HepG2 (cell line): Measurements from ENCODE around the gene NDUFV1. TPM values are rescaled to one million over a fixed set of nuclear protein-coding genes. Genes with fewer than 3 reads are reported as not detected.
A peak's percentile ranks its signal among the peaks of the same experiment; 100 is the strongest.

Experiments used
- HIC2 ChIP-seq: sonication (generic); formaldehyde crosslinking; IDR thresholded peaks from 2 replicates; pipeline ENCODE4 v1.9.0; 2022; ENCODE audit warnings: low read depth, missing genetic modification reagents
- HMG20A ChIP-seq: IDR thresholded peaks from 2 replicates; pipeline ENCODE4 v1.6.1; 2016; ENCODE audit warnings: borderline replicate concordance
- HMGXB4 ChIP-seq, 2 experiments: sonication (generic) in 1 of 2; formaldehyde crosslinking in 1 of 2; IDR thresholded peaks; 2 replicates each; pipeline versions ENCODE4 v1.4.0 to v1.6.1; 2018 to 2020; ENCODE audit warnings: missing genetic modification reagents in 2 of 2, borderline replicate concordance in 1 of 2, low read depth in 1 of 2, mild to moderate bottlenecking in 1 of 2, missing biosample characterization in 1 of 2
- HNF4A ChIP-seq: sonication (generic); formaldehyde crosslinking; IDR thresholded peaks from 2 replicates; pipeline ENCODE4 v1.4.0; 2020; ENCODE audit warnings: missing genetic modification reagents
- ISL2 ChIP-seq: sonication (generic); formaldehyde crosslinking; IDR thresholded peaks from 2 replicates; pipeline ENCODE4 v1.5.0; 2020; ENCODE audit warnings: missing genetic modification reagents
- JUND ChIP-seq: sonication (generic); formaldehyde crosslinking; IDR thresholded peaks from 2 replicates; pipeline ENCODE4 v1.8.0; 2022; ENCODE audit warnings: mild to moderate bottlenecking, missing genetic modification reagents
- KDM3A ChIP-seq: IDR thresholded peaks from 2 replicates; pipeline ENCODE4 v1.6.1; 2018; ENCODE audit warnings: low read depth, missing compliant biosample characterization
- KDM5B ChIP-seq: sonication (generic); formaldehyde crosslinking; IDR thresholded peaks from 2 replicates; pipeline ENCODE4 v1.4.0; 2020; ENCODE audit warnings: missing genetic modification reagents, mild to moderate bottlenecking, borderline replicate concordance
- MLXIP ChIP-seq: sonication (generic); formaldehyde crosslinking; IDR thresholded peaks from 2 replicates; pipeline ENCODE4 v1.9.0; 2021; ENCODE audit warnings: missing genetic modification reagents, borderline replicate concordance
- PHB2 ChIP-seq: fragments of 450-650 bp; IDR thresholded peaks from 2 replicates; pipeline ENCODE4 v1.6.1; 2018; ENCODE audit not compliant: partially characterized antibody
- RAD21 ChIP-seq: fragments of 450-650 bp; formaldehyde crosslinking; IDR thresholded peaks from 2 replicates; pipeline ENCODE4 v1.5.0; 2020; ENCODE audit warnings: mild to moderate bottlenecking
- SOX6 ChIP-seq, 2 experiments: fragments of 450-650 bp in 1 of 2; sonication (generic) in 1 of 2; formaldehyde crosslinking in 1 of 2; IDR thresholded peaks; 2 replicates each; pipeline versions ENCODE4 v1.4.0 to v1.6.1; 2017 to 2020; ENCODE audit warnings: antibody characterized with exemption in 1 of 2, mild to moderate bottlenecking in 1 of 2, missing genetic modification reagents in 1 of 2
- SRSF1 ChIP-seq: fragments of 200-400 bp; formaldehyde crosslinking; optimal IDR thresholded peaks from 2 replicates; pipeline ENCODE3; 2017; ENCODE audit warnings: mild to moderate bottlenecking, low read depth, low read length, moderate library complexity
- SSRP1 ChIP-seq: IDR thresholded peaks from 2 replicates; pipeline ENCODE4 v1.6.1; 2016; ENCODE audit warnings: control low read depth
- TCF7 ChIP-seq: sonication (generic); IDR thresholded peaks from 2 replicates; pipeline ENCODE4 v1.6.1; 2016; ENCODE audit warnings: antibody characterized with exemption, low read depth
- TEAD3 ChIP-seq: optimal IDR thresholded peaks from 2 replicates; pipeline ENCODE3; 2016; ENCODE audit warnings: borderline replicate concordance
- THAP11 ChIP-seq: IDR thresholded peaks from 2 replicates; pipeline ENCODE4 v1.6.1; 2016; ENCODE audit warnings: missing biosample characterization, missing genetic modification reagents
- YEATS2 ChIP-seq: sonication (generic); formaldehyde crosslinking; IDR thresholded peaks from 2 replicates; pipeline ENCODE4 v1.4.0; 2020; ENCODE audit warnings: missing genetic modification reagents, borderline replicate concordance
- ZGPAT ChIP-seq: IDR thresholded peaks from 2 replicates; pipeline ENCODE4 v1.6.1; 2016; ENCODE audit warnings: mild to moderate bottlenecking
- ZNF20 ChIP-seq: sonication (generic); formaldehyde crosslinking; IDR thresholded peaks from 2 replicates; pipeline ENCODE4 v1.4.0; 2020; ENCODE audit warnings: mild to moderate bottlenecking, moderate library complexity, missing genetic modification reagents
- ZNF350 ChIP-seq: sonication (generic); formaldehyde crosslinking; IDR thresholded peaks from 2 replicates; pipeline ENCODE4 v1.4.0; 2020; ENCODE audit warnings: mild to moderate bottlenecking, low read depth, missing genetic modification reagents, borderline replicate concordance
- ZNF619 ChIP-seq: sonication (generic); formaldehyde crosslinking; IDR thresholded peaks from 2 replicates; pipeline ENCODE4 v1.4.0; 2020; ENCODE audit warnings: mild to moderate bottlenecking, missing genetic modification reagents
- polyA plus RNA-seq, 8 experiments: library from polyadenylated mRNA; depleted of rRNA in 3 of 8; stranded (reverse) in 7 of 8; unstranded in 1 of 8; fragments of >200 nt; fragmentation: Illumina TruSeq in 4 of 8; extraction: Trizol in 4 of 8; gene quantifications; 2 replicates each; pipeline versions ENCODE4 v1.2.1 to v1.2.3, GENCODE V29; 2011 to 2016; ENCODE audit warnings: low read depth in 4 of 8, missing spikeins in 1 of 8, mixed read lengths in 1 of 8; ENCODE audit not compliant: insufficient read depth in 1 of 8
- total RNA-seq, 5 experiments: library from RNA; depleted of rRNA; stranded (reverse); fragments of >200 nt; fragmentation: Illumina TruSeq; extraction: Trizol; gene quantifications; 2 replicates each; pipeline ENCODE4 v1.2.3, GENCODE V29; 2016; ENCODE audit warnings: low read depth in 1 of 5

NDUFV1 gene
- total and polyA plus RNA-seq, 2 of the 13 experiments (the other 11 are each of a cell fraction or from before 2014, with no cell fraction given) = 88.9 to 137 TPM

- peak; percentile 54 to 78; a peak in 3 of 4 replicates for TF ChIP-seq HMGXB4 (CRISPR knock-in tag; IDR thresholded peaks at IDR 0.05; ENCODE audit: borderline replicate concordance in 1 of 2, low read depth in 1 of 2)
- TF ChIP-seq SOX6 (IDR thresholded peaks at IDR 0.05) = no peak
- peak; percentile 55; the same call in 1 of the 2 replicates for TF ChIP-seq SOX6 (CRISPR knock-in tag; IDR thresholded peaks at IDR 0.05)
- no peak for TF ChIP-seq HIC2 (CRISPR knock-in tag)
- TF ChIP-seq YEATS2 (CRISPR knock-in tag) = peak; percentile 36; the same call in 1 of the 2 replicates
- TF ChIP-seq ZNF20 (CRISPR knock-in tag) = no peak
- TF ChIP-seq ZNF350 (CRISPR knock-in tag) = 0 out of 2 replicates have a peak, but pooled peaks have one; percentile 46
- no peak for TF ChIP-seq ZNF619
- TF ChIP-seq HMG20A = peak; percentile 12; the same call in 1 of the 2 replicates
- 0 out of 2 replicates have a peak, but pooled peaks have one; percentile 10 for TF ChIP-seq HNF4A (CRISPR knock-in tag)
- TF ChIP-seq TEAD3 = peak; percentile 59
- peak; percentile 71 for TF ChIP-seq THAP11 (CRISPR knock-in tag)
- 0 out of 2 replicates have a peak, but pooled peaks have one; percentile 38 for TF ChIP-seq KDM5B (CRISPR knock-in tag)
- no peak for TF ChIP-seq PHB2
- TF ChIP-seq RAD21 (CRISPR knock-in tag) = peak; percentile 88
- TF ChIP-seq KDM3A (CRISPR knock-in tag) = 0 out of 2 replicates have a peak, but pooled peaks have one; percentile 46
- peak; percentile 18; the same call in 1 of the 2 replicates for TF ChIP-seq ZGPAT (CRISPR knock-in tag)
- TF ChIP-seq TCF7 = peak; percentile 41; the same call in 1 of the 2 replicates
- TF ChIP-seq MLXIP (CRISPR knock-in tag) = no peak
- no peak for TF ChIP-seq SSRP1 (CRISPR knock-in tag)
- no peak for TF ChIP-seq ISL2 (CRISPR knock-in tag)
- TF ChIP-seq JUND = peak; percentile 77
- no peak for TF ChIP-seq SRSF1
These were observed 33.9 kb upstream of the NDUFV1 start (continued) for GRCh38 chr11:67572747-67573419.
